Muscle of back (tissue), 13 donors: ENCODE measurements around the gene PDGFRA. TPM values are rescaled to one million over a fixed set of nuclear protein-coding genes. Genes with fewer than 3 reads are reported as not detected.

ENCODE experiments used
- DNase-seq, 3 donors: peaks; one replicate each; pipeline versions ENCODE4 v3.0.0 to v3.0.0-alpha.2; 2013
- long read RNA-seq, 9 donors: transcript quantifications; one replicate each; lab custom pipeline, GENCODE V29; 2026
- polyA plus RNA-seq, 10 donors: library from polyadenylated mRNA; unstranded; fragments of 120-200 nt; gene quantifications; one replicate each; pipeline ENCODE4 v1.2.1, GENCODE V29; 2013; ENCODE audit not compliant: insufficient read length in 10 of 10

Gene PDGFRA
- polyA plus RNA-seq, result 100 to 1,000 TPM in 4 of 10 donors, 10 to 100 TPM in 6; 70.9 to 120 (median 91.2) TPM
- long read RNA-seq, donor 1, full-length matches to known transcripts, result 8 of 133 reads
- long read RNA-seq, donor 1, partial matches to known transcripts, result 125 of 133 reads
- long read RNA-seq, donor 1, other reads (novel, unspliced or antisense), result 0 of 133 reads
- long read RNA-seq, donor 2, full-length matches to known transcripts, result 4 of 68 reads
- long read RNA-seq, donor 2, partial matches to known transcripts, result 64 of 68 reads
- long read RNA-seq, donor 2, other reads (novel, unspliced or antisense), result 0 of 68 reads
- long read RNA-seq, donor 3, result 0 reads
- long read RNA-seq, donor 4, full-length matches to known transcripts, result 2 of 13 reads
- long read RNA-seq, donor 4, partial matches to known transcripts, result 11 of 13 reads
- long read RNA-seq, donor 4, other reads (novel, unspliced or antisense), result 0 of 13 reads
- long read RNA-seq, donor 5, full-length matches to known transcripts, result 11 of 19 reads
- long read RNA-seq, donor 5, partial matches to known transcripts, result 8 of 19 reads
- long read RNA-seq, donor 5, other reads (novel, unspliced or antisense), result 0 of 19 reads
- long read RNA-seq, donor 6, full-length matches to known transcripts, result 2 of 2 reads
- long read RNA-seq, donor 6, partial matches to known transcripts, result 0 of 2 reads
- long read RNA-seq, donor 6, other reads (novel, unspliced or antisense), result 0 of 2 reads
- long read RNA-seq, donor 7, full-length matches to known transcripts, result 7 of 7 reads
- long read RNA-seq, donor 7, partial matches to known transcripts, result 0 of 7 reads
- long read RNA-seq, donor 7, other reads (novel, unspliced or antisense), result 0 of 7 reads
- long read RNA-seq, donor 8, full-length matches to known transcripts, result 8 of 15 reads
- long read RNA-seq, donor 8, partial matches to known transcripts, result 7 of 15 reads
- long read RNA-seq, donor 8, other reads (novel, unspliced or antisense), result 0 of 15 reads
- long read RNA-seq, donor 9, result 0 reads

DNA sequence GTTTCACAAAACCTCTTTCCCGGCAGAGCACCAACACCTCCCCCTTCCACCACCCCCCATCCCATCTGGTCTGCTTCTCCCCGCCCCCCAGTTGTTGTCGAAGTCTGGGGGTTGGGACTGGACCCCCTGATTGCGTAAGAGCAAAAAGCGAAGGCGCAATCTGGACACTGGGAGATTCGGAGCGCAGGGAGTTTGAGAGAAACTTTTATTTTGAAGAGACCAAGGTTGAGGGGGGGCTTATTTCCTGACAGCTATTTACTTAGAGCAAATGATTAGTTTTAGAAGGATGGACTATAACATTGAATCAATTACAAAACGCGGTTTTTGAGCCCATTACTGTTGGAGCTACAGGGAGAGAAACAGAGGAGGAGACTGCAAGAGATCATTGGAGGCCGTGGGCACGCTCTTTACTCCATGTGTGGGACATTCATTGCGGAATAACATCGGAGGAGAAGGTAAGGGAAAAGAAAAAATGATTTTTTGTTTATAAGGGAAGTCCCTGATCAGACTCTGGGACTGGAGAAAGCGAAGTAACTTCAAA is at the start of gene PDGFRA:
TSS of gene PDGFRA (plus strand) at position 333 of the 541 bp plus-strand sequence. CDS start 29,476 bp downstream, outside the sequence.
- peak; percentile 93 to 97 (median 97) for DNase-seq

DNA sequence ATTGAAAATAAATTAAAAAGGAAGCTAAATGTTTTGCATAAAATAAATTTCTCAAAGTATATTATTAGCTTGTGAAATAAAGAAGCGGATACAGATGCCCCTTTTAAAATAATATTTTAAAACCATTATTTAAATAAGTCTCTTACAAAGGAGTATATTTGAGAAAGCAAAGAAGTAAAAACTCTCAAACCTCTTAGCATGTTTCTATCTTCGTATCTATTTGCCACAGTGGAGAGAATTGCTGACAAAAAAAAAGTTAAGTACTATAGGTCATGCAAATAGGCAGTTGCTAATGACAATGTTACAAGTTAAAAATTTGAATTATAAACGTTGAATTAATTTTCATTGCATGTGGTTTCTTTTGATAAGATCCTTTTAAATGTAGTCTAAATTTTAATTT is 44.5 kb upstream of the PDGFRA start:
- DNase-seq, result no peak

GRCh38 chr4:54185044-54185780 is 43.9 kb upstream of the PDGFRA start:
- no peak for DNase-seq

- no peak for DNase-seq
Measured at GRCh38 chr4:54185866-54186265, 43.2 kb upstream of the PDGFRA start.

DNA sequence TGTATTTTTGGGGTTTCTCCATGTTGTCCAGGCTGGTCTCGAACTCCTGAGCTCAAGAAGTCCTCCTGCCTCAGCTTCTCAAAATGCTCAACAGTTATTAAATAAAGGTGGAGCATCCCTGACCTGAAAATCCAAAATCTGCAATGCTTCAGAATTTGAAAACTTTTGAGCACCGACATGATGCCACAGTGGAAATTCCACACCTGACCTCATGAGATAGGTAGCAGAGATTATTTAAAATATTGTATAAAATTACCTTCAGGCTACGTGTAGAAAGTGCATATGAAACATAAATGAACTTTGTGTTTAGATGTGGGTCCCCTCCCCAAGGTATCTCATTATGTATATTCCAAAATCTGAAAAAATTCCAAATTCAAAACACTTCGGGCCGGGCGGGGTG is 42.7 kb upstream of the PDGFRA start:
- DNase-seq, result no peak

- no peak for DNase-seq
Measured at GRCh38 chr4:54187148-54187547, 41.9 kb upstream of the PDGFRA start.

DNA sequence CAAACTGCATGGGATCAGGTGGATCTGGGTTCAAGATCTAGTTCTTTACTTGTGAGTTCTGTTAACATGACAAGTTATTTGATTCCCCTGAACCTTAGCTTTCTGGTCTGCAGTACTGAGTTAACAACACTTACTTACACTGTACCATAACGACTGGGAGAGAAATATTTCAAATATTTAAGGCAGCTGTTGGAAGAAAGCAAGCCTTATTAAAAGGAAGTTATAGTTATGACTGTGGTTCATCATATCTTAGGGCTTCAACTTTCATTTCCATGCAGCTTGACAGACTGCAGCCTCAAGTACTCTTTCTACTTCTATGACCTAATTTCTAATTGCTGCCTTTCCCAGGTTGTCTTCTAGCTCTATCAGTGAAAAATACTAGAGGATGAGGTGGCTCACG is 40.0 kb upstream of the PDGFRA start:
- peak in 1 of 3 donors; percentile 12 for DNase-seq

DNA sequence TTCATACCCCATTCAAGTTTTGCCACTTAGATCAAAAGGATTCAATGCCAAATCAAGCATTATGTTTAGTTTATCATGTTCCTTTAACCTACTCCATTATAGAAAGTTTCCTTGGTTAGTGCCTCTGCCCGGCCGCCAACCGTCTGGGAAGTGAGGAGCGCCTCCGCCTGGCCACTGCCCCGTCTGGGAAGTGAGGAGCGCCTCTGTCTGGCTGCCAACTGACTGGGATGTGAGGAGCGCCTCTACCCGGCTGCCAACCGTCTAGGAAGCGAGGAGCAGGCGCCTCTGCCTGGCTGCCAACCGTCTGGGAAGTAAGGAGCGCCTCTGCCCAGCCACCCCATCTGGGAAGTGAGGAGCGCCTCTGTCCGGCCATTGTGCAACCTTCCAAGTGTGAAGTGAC is 36.3 kb upstream of the PDGFRA start:
- DNase-seq, result no peak

- no peak for DNase-seq
Measured at GRCh38 chr4:54197926-54198325, 31.2 kb upstream of the PDGFRA start.

DNA sequence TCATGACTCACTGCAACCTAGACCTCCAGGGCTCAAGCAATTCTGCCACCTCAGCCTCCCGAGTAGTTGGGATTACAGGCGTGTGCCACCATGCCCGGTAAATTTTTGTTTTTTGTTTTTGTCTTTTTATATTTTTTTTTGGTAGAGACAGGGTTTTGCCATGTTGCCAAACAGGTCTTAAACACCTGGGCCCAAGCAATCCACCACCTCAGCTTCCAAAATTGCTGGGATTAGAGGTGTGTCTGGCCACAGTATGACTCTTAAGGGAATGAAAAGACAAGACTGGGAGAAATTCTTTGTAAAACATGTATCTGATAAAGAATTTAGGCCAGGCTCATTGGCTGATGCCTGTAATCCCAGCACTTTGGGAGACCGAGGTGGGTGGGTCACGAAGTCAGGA is 29.2 kb upstream of the PDGFRA start:
- no peak for DNase-seq

- DNase-seq, result no peak
Measured at GRCh38 chr4:54209617-54210016, 19.5 kb upstream of the PDGFRA start.

DNA sequence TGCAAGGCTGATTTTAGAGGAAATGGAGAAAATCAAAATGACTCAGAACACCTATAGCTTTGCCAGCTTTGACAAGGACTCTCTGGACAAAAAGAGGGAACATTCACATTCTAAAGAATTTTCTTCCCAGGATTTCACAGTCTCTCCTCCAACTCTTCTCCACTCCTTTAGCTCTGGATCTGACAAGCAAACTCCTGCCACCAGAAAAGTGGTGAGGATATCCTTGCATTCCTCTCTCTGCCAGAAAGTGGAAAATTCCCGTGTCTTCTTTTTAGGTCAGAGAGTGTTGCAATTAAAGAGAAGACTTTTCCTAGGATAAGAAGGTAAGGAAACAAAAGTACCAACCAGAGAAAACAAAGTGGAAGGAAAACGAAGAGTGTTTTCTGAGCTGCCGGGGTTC is 16.1 kb upstream of the PDGFRA start:
- DNase-seq, result no peak

DNA sequence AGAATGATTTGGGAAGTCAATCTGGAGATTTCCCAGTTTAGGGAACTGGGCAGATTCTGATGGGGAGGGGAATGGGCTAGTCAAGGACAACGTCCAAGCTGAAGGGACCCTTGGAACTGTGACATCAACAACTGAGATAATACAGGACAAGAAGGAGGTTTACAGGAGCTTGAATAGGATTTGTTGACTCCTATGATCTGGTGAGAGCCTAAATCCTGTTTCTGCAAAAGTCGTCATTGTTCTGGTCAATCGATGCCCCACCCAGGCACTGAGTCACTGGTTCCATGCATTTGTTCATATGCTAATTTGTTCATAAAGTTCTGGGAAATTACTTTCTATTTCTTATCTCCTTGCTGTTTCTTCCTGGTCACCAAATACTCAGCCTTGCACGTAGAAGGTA is 15.3 kb upstream of the PDGFRA start:
- no peak for DNase-seq

DNA sequence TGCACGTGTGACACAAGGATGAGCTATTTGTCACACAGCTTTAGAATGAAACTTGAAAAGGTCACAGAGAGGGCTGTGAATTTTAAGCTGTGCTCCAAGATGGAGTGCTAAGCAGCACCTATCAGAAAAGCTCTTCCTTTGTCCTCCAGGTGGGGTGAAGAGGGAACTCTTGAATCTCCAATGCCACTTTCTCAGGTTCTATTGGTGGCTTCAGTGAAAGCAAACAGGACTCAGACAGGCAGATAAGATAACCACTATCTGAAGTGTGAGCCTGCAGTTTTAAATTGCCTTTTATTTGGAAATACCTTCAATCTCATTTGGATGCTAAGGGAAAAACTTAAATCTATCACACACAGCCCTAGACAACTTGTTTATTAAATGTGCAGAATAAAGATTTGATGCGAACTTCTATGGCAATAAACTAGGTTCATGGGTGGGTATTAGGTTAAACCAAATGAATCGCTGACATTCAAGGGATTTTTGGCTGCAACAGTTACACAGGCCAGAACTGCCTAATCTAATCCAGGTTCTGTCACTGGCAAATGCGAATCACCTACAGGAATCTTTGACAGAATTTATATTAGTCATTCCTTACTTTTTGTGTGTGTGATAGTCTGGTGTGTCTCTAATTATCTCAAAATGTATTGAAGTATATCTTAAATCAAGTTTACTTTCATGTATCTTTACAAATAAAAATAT is 13.6 kb upstream of the PDGFRA start:
- no peak for DNase-seq

DNA sequence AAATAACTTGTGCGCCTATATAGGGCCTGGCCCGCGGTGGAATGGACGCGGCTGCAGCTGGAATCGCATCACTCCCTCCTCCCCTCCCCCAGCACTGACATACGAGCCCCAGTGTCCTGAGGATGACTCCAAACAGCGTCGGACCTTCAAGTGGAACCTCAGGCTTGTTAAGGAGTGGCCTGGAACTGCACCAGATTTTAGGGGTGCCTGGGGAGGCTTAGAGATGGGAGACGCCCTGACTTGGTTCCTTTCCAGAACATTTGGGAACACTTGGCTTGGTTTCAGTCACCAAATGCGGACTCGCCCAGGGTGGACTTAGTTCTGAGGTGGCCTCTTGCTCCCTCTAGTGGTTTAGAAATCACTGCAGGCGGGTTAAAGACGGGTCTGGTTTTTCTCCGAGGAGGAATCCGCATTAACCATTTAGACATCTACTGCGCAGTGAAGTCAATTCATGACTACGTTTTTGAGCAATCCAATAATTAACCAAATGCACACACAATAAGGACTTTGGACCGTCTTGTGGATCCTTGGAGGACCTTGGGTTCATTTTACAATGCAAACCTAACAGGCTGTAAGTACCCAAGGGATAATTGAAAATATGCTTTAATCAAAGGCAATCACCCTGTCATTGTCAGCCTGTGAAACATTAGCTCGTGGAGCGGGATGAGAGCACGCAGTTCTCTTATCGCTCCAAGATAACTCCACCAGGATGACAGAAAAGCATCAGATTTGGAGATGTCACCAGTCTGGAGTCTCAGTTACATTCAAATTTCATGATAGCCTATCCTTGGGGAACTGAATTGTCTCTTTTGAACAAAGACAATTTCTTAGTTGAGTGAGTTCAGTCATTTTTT is 11.2 kb upstream of the PDGFRA start:
- peak; percentile 90 to 99 (median 95) for DNase-seq

- DNase-seq, result no peak
Measured at GRCh38 chr4:54218736-54219135, 10.4 kb upstream of the PDGFRA start.

DNA sequence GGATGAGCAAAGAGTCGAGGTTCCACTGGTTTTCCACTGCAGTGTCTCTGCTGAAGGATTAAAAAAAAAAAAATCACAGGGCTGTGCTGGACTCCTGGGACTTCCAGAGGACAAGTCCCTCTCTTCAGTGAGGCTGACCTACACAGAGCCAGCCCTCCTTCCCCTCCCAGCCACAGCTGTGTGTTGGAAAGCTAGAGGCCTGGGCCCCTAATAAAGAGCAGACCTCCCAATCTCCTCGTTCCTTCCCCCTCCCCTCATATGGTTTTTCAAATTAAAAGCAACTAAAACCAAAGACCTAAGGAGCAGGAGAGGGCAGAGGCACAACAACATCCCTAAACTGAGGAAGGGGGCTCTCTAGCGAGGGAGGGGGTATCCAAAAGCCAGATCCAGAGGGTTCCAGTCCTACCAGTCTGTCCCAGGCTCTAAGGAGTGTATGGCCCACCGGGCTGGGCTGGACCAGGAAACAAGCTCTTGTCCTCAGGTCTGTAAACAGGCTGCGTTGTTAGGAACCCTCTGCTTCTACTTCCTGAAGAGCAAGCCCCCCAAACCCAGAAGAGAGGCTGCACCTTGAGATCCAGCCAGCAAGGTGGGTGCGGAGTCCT is 4.0 kb upstream of the PDGFRA start:
- peak; percentile 69 to 93 (median 75) for DNase-seq

DNA sequence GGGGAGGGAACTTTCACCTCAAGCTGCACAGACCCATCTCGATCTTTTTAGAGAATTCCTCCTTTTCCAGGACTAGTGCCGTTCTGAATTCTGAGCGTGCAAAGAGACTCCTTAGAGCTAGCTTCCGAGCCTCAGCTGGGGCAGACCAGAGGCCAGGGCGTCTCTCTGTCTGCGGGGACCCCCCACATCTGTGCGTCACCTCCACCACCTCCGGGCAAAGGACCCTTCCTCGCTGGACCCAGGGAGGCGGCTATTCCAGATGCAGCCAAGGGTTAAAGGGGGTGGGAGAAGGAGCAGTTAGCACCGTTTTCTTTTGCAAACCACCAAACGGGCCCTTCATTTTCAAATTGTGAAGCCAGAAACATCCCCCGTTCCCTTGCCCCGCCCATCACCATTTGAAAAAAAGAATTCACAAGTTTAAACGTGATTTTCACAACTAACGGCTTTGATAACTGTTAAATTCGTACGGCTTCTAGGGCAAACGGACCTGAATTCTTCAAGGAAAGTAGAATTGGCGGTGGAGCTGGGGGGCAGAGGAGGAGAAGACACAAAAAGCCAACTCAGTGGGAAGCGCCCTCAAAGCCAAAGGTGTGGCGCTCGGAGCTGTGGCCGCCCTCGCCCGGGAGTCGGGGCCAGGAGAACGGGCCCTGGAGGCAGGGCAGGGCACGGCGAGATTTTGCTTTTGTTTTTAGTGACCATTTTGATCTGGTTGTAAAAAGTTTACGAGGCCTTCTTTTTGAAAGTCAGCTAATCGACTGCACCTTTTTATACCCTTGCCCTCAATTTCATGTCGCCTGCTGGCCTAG is 3.3 kb upstream of the PDGFRA start:
- DNase-seq, result peak; percentile 52 to 89 (median 69)
